K562 (cell line): ENCODE results near the gene DLX4. TPM values are rescaled to one million over a fixed set of nuclear protein-coding genes. Genes with fewer than 3 reads are reported as not detected.
A peak's percentile ranks its signal among the peaks of the same experiment; 100 is the strongest.

Experiments
- ATAC-seq: fragments of 200-7000 bp; cut with Tn5 transposase; 3 replicates; pipeline ENCODE4 v1.9.1; 2020; ENCODE audit warnings: moderate library complexity
- BruUV-seq: library from RNA; stranded (reverse); fragments of 400-500 nt; replicated peaks from 2 replicates; lab custom pipeline; 2021; lab: Mats Ljungman, UMichigan
- CTCF ChIA-PET: fragments of 300-600 bp; formaldehyde crosslinking; extraction: SDS; loops from one replicate; lab custom pipeline; 2021; ENCODE audit warnings: low intra/inter-chr PET ratio; lab: Yijun Ruan, JAX
- POLR2A ChIA-PET: fragments of 300-600, 350-650 bp; sonication (Branson Sonifier 250); formaldehyde crosslinking; extraction: SDS; loops from one replicate; lab custom pipeline; 2021; ENCODE audit warnings: antibody characterized with exemption, inconsistent platforms; lab: Yijun Ruan, JAX
- DNase-seq, 4 experiments: peaks; one replicate each; pipeline versions ENCODE4 v3.0.0 to v3.0.0-alpha.2; 2011 to 2018; ENCODE audit warnings: low spot score in 3 of 4, mixed read lengths in 3 of 4; ENCODE audit errors: extremely low read depth in 1 of 4
- FAIRE-seq: peaks from 2 replicates; lab custom pipeline; 2011; peaks lifted over from hg19 to GRCh38; lab: Jason Lieb, UNC
- H2AFZ ChIP-seq: 2 replicates; pipeline ENCODE4 v1.6.0; 2011; ENCODE audit warnings: low read depth, low read length, control low read depth, inconsistent platforms
- H3K27ac ChIP-seq: fragments of 200-600 bp; 3 replicates; pipeline ENCODE4 v1.8.0; 2011; ENCODE audit warnings: low read depth, mild to moderate bottlenecking, control low read depth, inconsistent platforms, low read length, moderate library complexity, mixed read lengths; ENCODE audit errors: extremely low read depth
- H3K27me3 ChIP-seq, 2 experiments: fragments of 300-600 bp in 1 of 2; 2 replicates in 1 of 2; 3 replicates in 1 of 2; pipeline versions ENCODE4 v1.6.0 to v1.8.0; 2011; ENCODE audit warnings: inconsistent platforms in 2 of 2, low read length in 2 of 2, mild to moderate bottlenecking in 1 of 2, mixed read lengths in 1 of 2, moderate library complexity in 1 of 2; ENCODE audit not compliant: control insufficient read depth in 2 of 2, insufficient read depth in 2 of 2
- H3K36me3 ChIP-seq: fragments of 300-600 bp; 3 replicates; pipeline ENCODE4 v1.8.0; 2011; ENCODE audit warnings: mild to moderate bottlenecking, low read length, inconsistent platforms; ENCODE audit not compliant: control insufficient read depth, insufficient read depth
- H3K4me1 ChIP-seq, 2 experiments: fragments of 200-600 bp in 1 of 2; replicated peaks in 1 of 2; 2 replicates in 1 of 2; 3 replicates in 1 of 2; pipeline versions ENCODE4 v1.5.1 to v1.8.0; 2011; ENCODE audit warnings: inconsistent platforms in 2 of 2, low read length in 2 of 2, mild to moderate bottlenecking in 1 of 2, mixed read lengths in 1 of 2, moderate library complexity in 1 of 2; ENCODE audit not compliant: control insufficient read depth in 2 of 2, insufficient read depth in 2 of 2
- H3K4me2 ChIP-seq: 2 replicates; pipeline ENCODE4 v1.6.1; 2011; ENCODE audit warnings: low read length, control low read depth, inconsistent platforms, mixed read lengths; ENCODE audit not compliant: insufficient read depth
- H3K4me3 ChIP-seq: fragments of 200-600 bp; sonication (generic), shearing (Covaris generic); 2 replicates; pipeline ENCODE4 v1.5.1; 2016; ENCODE audit warnings: control low read depth, inconsistent platforms
- H3K79me2 ChIP-seq: fragments of 200-600 bp; 3 replicates; pipeline ENCODE4 v1.8.0; 2011; ENCODE audit warnings: low read length, inconsistent platforms; ENCODE audit not compliant: control insufficient read depth, insufficient read depth
- H3K9ac ChIP-seq, 2 experiments: 2 replicates each; pipeline versions ENCODE4 v1.6.0 to v1.6.1; 2011; ENCODE audit warnings: low read depth in 2 of 2, low read length in 2 of 2, control low read depth in 1 of 2, inconsistent platforms in 1 of 2, mild to moderate bottlenecking in 1 of 2, mixed read lengths in 1 of 2; ENCODE audit not compliant: insufficient read depth in 1 of 2
- H3K9me1 ChIP-seq: one replicate; pipeline ENCODE4 v1.6.0; 2011; ENCODE audit warnings: inconsistent platforms, mild to moderate bottlenecking, low read length, moderate library complexity; ENCODE audit not compliant: control insufficient read depth, insufficient read depth
- H3K9me3 ChIP-seq: replicated peaks from 2 replicates; pipeline ENCODE4 v1.5.1; 2011; ENCODE audit warnings: low read depth, low read length, inconsistent platforms; ENCODE audit not compliant: control insufficient read depth, insufficient read depth
- H4K20me1 ChIP-seq: replicated peaks from 2 replicates; pipeline ENCODE4 v1.6.1; 2011; ENCODE audit warnings: low read length, inconsistent platforms, mixed read lengths; ENCODE audit not compliant: control insufficient read depth, insufficient read depth
- KDM1A ChIP-seq, 2 experiments: fragments of 450-650 bp; IDR thresholded peaks; 2 replicates each; pipeline ENCODE4 v1.6.1; 2016; ENCODE audit warnings: mild to moderate bottlenecking in 2 of 2
- NFE2 ChIP-seq: IDR thresholded peaks from 2 replicates; pipeline ENCODE4 v1.6.1; 2014; ENCODE audit warnings: antibody characterized with exemption, low read depth
- NR1H2 ChIP-seq: sonication (generic); formaldehyde crosslinking; IDR thresholded peaks from 2 replicates; pipeline ENCODE4 v1.4.0; 2020; ENCODE audit warnings: mild to moderate bottlenecking, missing genetic modification reagents
- NRF1 ChIP-seq, 2 experiments: fragments of 450-650 bp; IDR thresholded peaks in 1 of 2; conservative IDR thresholded peaks in 1 of 2; 2 replicates each; pipeline ENCODE4 v1.6.1; 2014; ENCODE audit warnings: mild to moderate bottlenecking in 2 of 2
- WGBS: fragments of 100-300 bp; shearing (Covaris generic); methylation state at CpG from one replicate; pipeline ENCODE4 v1.1.6; 2016; ENCODE audit warnings: low coverage, mixed read lengths; ENCODE audit not compliant: insufficient coverage; ENCODE audit errors: missing lambda C conversion rate; 5-methylcytosine and 5-hydroxymethylcytosine counted together
- in situ Hi-C: fragments of 300-500 bp; cut with MboI; formaldehyde crosslinking; loops from 4 replicates; pipeline ENCODE4 v1.15.0; 2018; ENCODE audit warnings: inconsistent platforms, mixed read lengths
- intact Hi-C: fragments of 100-400 bp; cut with micrococcal nuclease; formaldehyde crosslinking; loops from 2 replicates; pipeline ENCODE4 v1.14.2; 2022
- polyA plus RNA-seq, 8 experiments: library from polyadenylated mRNA; depleted of rRNA in 4 of 8; stranded (reverse) in 5 of 8; unstranded in 3 of 8; fragments of >200 nt; fragmentation: Nextera tagmentation in 2 of 8; fragmentation: Illumina TruSeq in 1 of 8; extraction: Ambion mirVana in 2 of 8; extraction: Trizol in 1 of 8; gene quantifications; 2 replicates each; pipeline versions ENCODE4 v1.2.1 to v1.2.3, GENCODE V29; 2011 to 2014; ENCODE audit warnings: inconsistent platforms in 1 of 8, missing spikeins in 1 of 8
- total RNA-seq, 7 experiments: library from RNA; depleted of rRNA in 6 of 7; stranded (reverse); fragments of >200 nt in 6 of 7; fragmentation: Illumina TruSeq in 2 of 7; extraction: Trizol in 2 of 7; gene quantifications; 2 replicates each; pipeline versions ENCODE4 v1.2.1 to v1.2.3, GENCODE V29; 2011 to 2021; ENCODE audit warnings: low replicate concordance in 1 of 7
- TF ChIP-seq, protein P1 (sequence below): fragments of 450-650 bp; IDR thresholded peaks from 2 replicates; pipeline ENCODE4 v1.6.1; 2016
- TF ChIP-seq, protein P2 (sequence below): IDR thresholded peaks from 2 replicates; pipeline ENCODE4 v1.6.1; 2014; ENCODE audit warnings: antibody characterized with exemption
- TF ChIP-seq, protein P3 (sequence below): fragments of 450-650 bp; conservative IDR thresholded peaks from 2 replicates; pipeline ENCODE4 v1.6.1; 2016; ENCODE audit warnings: missing genetic modification characterization, low read depth, mild to moderate bottlenecking, missing compliant biosample characterization, moderate library complexity

The DLX4 gene
- total and polyA plus RNA-seq, 9 of the 15 experiments (the other 6 are each of a cell fraction or from before 2014, with no cell fraction given), result 0.15 to 2.2 (median 0.58) TPM

DNA sequence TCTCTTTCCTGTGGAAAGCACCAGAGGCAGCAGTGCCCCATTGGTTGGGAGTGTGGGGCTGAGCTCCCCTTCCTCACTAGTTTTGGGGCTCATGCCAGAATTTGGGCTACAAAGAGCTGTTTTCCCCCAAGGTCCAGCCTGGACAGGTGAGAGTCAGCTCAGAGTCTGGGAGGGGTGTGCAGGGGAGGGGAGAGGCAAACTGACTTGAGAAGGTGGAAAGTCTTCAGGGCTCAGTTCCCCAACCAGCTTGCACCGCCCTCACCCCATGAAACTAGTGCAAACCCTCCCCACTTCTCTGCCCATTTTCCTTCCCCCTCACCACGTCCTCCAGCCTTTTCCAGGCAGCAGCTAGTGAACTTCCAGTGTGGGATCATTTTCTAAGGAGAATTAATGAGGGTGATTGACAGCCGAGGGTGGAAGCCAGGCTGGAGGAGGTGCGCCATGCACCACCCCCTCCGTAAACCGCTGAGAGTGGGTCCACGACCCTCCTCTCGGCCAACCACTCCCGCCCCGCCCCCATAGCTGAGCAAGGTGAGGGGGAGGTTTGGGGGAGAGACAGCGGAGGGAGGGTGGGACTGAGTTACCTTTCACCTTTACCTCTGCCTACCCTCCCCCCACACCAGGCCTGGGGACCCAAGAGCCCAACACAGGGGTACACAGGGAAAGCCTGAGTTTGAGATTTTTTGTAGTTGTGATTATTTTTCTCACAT lies 6.2 kb upstream of the DLX4 start:
- Histone ChIP-seq H3K4me2 (no peak overlapping the region), H3K79me2 (no peaks in the 10 kb centered on the region), H3K9ac (no peak overlapping the region), H3K4me1 (peaks cover 0 to 4% of the 10 kb centered on the region in 2 experiments; a peak in 2 of 5 replicates), H3K9me3 (no peaks in the 10 kb centered on the region), H3K36me3 (no peaks in the 10 kb centered on the region), H3K27me3 (peaks cover 35 to 65% of the 10 kb centered on the region in 2 experiments), H3K9me1 (no peaks in the 10 kb centered on the region), H2AFZ (no peak overlapping the region), H4K20me1 (no peaks in the 10 kb centered on the region), H3K27ac (no peak overlapping the region), H3K4me3 (no peak overlapping the region)
- POLR2A ChIA-PET, result no interaction called here
- CTCF ChIA-PET, result no interaction called here
- no peak for FAIRE-seq
- DNase-seq, result no peak
- in situ Hi-C loops, result no loop called here
- WGBS, result 9% methylated on average over 10 of the region's 11 CpGs
- TF ChIP-seq, protein P1, sequence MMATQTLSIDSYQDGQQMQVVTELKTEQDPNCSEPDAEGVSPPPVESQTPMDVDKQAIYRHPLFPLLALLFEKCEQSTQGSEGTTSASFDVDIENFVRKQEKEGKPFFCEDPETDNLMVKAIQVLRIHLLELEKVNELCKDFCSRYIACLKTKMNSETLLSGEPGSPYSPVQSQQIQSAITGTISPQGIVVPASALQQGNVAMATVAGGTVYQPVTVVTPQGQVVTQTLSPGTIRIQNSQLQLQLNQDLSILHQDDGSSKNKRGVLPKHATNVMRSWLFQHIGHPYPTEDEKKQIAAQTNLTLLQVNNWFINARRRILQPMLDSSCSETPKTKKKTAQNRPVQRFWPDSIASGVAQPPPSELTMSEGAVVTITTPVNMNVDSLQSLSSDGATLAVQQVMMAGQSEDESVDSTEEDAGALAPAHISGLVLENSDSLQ, result peak; percentile 38; the same call in 1 of the 2 replicates
- TF ChIP-seq KDM1A (IDR thresholded peaks at IDR 0.05), result no peak
- intact Hi-C loops, result no loop called here
- no TSS peak for BruUV-seq
- no peak for ATAC-seq

DNA sequence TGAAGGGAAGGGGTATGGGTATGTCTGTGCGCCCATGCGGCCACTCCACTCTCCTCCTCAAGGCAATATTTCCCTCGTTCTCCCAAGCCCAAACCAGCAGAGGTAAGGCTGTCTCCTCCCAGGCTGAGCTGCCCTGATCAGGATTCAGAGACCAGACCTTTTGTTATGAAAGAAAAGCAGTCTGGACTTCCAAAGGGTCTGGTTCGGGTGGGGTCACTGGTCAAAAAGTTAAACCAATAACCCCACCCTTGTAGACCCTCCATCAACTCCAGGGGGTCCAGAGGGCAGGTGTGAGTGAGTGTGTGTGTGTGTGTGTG lies 5.7 kb upstream of the DLX4 start:
- no TSS peak for BruUV-seq
- H3K79me2 ChIP-seq, result no peaks in the 10 kb centered on the region
- 0% methylated on average over 4 of the region's 4 CpGs for WGBS
- no peaks in the 10 kb centered on the region for H4K20me1 ChIP-seq
- no peaks in the 10 kb centered on the region for H3K9me1 ChIP-seq
- H3K4me3 ChIP-seq, result no peak overlapping the region
- no peaks in the 10 kb centered on the region for H3K36me3 ChIP-seq
- POLR2A ChIA-PET, result interaction anchor here (0.6 to 0.9 kb wide), 2 partner anchors 12 to 130 kb away, joined by 3 to 4 read pairs; no protein-coding TSS in a partner anchor
- ATAC-seq, result no peak
- H3K27ac ChIP-seq, result no peak overlapping the region
- H3K4me1 ChIP-seq, result peaks cover 0 to 6% of the 10 kb centered on the region in 2 experiments; a peak in 2 of 5 replicates
- H2AFZ ChIP-seq, result no peak overlapping the region
- CTCF ChIA-PET, result no interaction called here
- no peak overlapping the region for H3K9ac ChIP-seq
- H3K9me3 ChIP-seq, result no peaks in the 10 kb centered on the region
- no peak overlapping the region for H3K4me2 ChIP-seq
- TF ChIP-seq NR1H2 (CRISPR knock-in tag) (no peak), NFE2 (no peak), NRF1 (conservative IDR thresholded peaks at IDR 0.05 in 1 of 2, IDR thresholded peaks at IDR 0.05 in 1 of 2) (no peak)
- TF ChIP-seq, protein P2, sequence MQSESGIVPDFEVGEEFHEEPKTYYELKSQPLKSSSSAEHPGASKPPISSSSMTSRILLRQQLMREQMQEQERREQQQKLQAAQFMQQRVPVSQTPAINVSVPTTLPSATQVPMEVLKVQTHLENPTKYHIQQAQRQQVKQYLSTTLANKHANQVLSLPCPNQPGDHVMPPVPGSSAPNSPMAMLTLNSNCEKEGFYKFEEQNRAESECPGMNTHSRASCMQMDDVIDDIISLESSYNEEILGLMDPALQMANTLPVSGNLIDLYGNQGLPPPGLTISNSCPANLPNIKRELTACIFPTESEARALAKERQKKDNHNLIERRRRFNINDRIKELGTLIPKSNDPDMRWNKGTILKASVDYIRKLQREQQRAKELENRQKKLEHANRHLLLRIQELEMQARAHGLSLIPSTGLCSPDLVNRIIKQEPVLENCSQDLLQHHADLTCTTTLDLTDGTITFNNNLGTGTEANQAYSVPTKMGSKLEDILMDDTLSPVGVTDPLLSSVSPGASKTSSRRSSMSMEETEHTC, result no peak
- TF ChIP-seq, protein P3, sequence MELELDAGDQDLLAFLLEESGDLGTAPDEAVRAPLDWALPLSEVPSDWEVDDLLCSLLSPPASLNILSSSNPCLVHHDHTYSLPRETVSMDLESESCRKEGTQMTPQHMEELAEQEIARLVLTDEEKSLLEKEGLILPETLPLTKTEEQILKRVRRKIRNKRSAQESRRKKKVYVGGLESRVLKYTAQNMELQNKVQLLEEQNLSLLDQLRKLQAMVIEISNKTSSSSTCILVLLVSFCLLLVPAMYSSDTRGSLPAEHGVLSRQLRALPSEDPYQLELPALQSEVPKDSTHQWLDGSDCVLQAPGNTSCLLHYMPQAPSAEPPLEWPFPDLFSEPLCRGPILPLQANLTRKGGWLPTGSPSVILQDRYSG (tag), result no peak
- H3K27me3 ChIP-seq, result peaks cover 40 to 70% of the 10 kb centered on the region in 2 experiments
- in situ Hi-C loops, result no loop called here
- no peak for FAIRE-seq
- intact Hi-C loops, result no loop called here
- DNase-seq, result no peak
